Stimulated activated CD4-positive, alpha-beta T cell treated with anti-CD3 and anti-CD28 coated beads, Interleukin-2, amount 100 ng/mL, for 48 hours (primary cell): ENCODE results near the gene MPIG6B.
A peak's percentile ranks its signal among the peaks of the same experiment; 100 is the strongest.

ENCODE experiments used
- DNase-seq, 2 donors: peaks; one replicate each; pipeline ENCODE4 v3.0.0-alpha.2; 2020

MPIG6B gene

DNA sequence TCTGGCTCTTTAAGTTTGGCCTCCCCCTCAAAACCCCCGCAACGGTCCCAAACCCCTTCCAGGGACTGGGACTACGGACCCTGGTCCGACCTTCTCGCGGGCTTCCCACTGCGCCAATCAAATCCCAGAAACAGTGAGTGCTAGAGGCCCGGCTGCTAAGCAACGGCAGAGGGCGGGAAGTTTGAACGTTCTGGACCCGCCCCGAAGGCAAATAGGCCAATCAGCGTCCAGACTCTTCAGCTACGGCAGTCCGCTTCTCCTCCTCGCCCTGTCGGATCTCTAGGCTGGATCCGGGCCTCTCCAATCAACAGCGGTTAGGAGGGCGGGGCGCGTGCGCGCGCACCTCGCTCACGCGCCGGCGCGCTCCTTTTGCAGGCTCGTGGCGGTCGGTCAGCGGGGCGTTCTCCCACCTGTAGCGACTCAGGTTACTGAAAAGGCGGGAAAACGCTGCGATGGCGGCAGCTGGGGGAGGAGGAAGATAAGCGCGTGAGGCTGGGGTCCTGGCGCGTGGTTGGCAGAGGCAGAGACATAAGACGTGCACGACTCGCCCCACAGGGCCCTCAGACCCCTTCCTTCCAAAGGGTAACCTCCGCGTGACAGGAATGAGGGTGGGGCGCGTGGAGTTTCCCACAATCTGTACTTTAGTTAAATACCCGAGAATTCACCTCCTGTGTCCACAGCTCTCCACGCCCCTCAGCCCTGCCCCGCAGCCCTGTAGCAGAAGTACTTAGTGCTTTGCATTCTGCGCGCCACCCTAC, 16.6 kb downstream of the MPIG6B start, which contains the start of gene MSH5:
Gene MSH5, plus strand, starts transcription at position 367 of the 758 bp plus-strand sequence. CDS start 462 bp downstream, outside the sequence.
- DNase-seq, result peak; percentile 94

DNA sequence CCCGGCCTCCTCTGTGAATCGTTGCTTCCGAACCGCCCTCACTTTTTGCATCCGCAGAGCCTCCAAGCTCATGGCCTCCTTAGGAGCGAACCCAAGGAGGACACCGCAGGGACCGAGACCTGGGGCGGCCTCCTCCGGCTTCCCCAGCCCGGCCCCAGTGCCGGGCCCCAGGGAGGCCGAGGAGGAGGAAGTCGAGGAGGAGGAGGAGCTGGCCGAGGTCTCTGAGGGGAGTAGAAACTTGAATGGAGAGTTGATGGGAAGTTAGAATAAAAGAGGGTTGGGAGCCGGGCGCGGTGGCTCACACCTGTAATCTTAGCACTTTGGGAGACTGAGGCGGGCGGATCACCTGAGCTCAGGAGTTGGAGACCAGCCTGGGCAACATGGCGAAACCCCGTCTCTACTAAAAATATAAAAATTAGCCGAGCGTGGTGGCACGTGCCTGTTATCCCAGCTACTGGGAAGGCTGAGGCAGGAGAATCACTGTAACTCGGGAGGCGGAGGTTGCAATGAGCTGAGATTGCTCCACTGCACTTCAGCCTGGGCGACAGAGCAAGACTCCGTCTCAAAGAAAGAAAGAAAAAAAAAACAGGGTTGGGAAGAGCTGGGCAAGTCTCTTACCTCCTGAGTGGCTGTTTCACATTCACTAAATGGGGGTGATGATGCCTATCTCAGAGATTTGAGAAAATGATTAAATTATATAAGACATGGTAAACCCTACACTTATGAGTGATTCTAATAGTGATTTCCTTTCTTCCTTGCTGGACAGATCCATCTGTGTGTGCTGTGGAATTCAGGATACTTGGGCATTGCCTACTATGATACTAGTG, 17.4 kb downstream of the MPIG6B start:
- DNase-seq, result no peak

DNA sequence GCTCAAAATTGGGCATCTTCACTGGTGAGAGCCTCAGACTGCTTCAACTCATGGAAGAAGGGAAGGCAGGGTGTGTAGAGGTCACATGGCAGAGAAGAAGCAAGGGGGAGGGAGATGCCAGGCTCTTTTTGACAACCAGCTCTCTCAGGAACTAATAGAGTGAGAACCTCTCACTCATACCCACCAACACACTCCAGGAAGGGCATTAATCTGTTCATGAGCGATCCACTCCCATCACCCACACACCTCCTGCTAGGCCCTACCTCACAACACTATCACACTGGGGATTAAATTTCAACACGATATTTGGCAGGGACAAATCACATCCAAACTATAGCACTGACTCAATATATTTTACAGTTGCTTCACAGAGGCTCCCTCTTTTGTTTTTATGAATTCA, 18.6 kb downstream of the MPIG6B start:
- DNase-seq, result no peak

DNA sequence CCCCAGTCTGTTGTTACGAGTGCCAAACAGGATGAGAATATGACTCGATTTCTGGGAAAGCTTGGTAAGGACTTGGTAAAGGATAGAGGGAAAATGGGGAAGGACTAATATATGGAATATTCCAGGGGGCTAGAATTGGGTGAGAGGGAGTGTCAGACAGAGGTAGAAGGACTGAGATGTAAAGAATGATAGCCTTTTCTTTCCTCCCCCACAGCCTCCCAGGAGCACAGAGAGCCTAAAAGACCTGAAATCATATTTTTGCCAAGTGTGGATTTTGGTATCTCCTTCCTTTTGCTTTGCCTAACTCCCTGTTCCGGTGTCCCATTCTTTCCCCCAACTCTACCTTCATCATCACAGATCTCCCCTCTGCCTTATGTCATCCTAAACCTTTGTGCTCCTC, 19.7 kb downstream of the MPIG6B start:
- no peak for DNase-seq

DNA sequence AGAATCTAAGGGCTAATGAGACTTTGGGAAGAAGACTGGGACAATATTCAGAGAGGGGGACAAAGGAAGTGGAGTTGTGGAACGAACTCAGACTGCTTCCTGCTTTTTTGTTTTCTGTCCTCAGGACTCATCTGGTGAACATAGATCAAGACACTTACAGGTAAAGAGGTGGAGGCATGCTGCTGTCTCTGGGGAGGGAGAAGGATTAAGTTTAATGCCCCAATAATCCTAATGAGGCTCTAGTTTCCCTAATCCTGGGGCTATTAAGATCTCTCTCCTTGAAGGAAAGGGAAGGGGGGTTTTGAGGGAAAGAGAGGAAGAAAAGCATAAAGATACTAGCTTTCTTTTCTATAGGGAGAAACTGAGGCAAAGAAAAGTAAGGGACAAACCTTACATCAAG, 21.2 kb downstream of the MPIG6B start:
- no peak for DNase-seq

DNA sequence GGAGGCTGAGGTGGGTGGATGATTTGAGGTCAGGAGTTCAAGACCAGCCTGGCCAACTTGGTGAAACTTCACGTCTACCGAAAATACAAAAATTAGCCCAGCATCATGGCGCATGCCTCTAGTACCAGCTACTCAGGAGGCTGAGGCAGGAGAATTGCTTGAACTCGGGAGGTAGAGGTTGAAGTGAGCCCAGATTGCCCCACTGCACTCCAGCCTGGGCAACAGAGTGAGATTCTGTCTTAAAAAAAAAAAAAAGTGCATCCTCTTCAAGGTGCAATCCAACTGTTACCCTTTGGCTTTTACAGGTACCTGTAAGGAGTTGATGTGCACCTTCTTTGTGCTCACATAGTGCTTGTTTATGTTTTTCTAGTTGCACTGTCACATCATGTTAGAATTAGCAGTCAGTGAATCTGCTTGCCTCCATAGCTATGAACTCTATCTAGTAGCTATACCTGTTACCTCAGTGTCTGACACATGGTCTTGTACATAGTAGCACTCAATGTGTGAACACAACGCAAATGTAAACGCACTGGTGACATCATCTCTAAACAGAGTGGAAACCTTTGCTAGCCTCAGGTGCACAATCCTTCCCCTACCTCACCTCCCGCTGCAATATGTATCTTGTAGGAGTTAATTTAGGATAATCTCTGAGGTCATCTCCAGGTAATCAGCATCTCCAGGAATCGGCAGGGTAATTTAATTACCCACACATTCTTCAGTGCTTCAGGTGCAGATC, 26.3 kb downstream of the MPIG6B start:
- no peak for DNase-seq

DNA sequence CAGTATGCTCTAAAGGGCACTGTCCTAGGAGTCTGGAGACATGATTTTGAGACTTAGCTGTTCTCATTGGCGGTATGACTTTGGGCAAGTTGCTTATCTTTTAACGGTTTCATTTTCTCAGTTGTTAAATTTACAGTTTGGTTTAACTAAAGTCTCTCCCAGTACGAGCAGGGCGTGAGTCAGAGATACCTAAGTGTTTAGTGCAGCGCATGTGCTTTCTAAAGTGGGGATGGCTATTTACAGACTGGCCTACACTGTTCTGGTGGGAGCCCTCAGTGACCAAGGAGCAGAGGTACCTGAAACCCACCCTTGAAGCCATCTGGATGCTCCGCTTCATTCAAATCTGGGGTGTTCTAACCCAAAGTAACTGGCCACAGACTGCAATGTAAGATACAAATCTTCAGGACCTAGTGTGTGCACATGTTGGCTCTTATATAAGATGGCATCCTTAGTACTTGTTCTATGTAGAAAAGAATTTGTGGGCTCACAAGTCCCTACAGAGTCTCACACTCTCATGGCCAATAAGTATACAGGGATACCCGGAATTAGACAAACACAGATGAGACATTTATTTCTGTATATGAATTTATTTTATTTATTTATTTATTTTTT, 27.3 kb downstream of the MPIG6B start:
- DNase-seq, result no peak

DNA sequence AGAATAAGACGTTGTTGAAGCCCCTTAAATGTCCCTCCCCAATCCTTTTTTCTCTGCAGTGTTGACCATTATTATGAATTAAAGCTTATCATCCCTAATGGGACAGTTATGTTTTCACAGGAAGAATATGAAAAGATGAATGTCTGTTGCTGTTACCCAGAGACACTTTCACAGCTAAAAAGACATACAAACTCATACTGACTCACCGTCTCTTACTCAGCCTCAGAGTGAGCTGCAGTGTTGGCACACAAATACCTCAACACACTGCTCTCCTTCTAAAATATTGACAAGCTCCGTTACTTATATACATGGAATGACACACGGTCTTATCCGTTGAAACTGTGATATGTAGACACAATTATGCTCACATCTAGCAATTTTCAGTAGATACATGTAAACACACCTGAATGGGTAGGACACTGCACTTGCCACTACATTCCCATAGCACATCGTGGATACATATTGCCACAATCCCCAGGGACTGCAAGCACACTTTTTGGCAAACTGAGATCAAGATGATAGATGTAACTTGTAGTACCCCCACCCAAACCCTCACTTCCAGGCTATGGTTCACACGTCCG, 29.7 kb downstream of the MPIG6B start:
- no peak for DNase-seq

DNA sequence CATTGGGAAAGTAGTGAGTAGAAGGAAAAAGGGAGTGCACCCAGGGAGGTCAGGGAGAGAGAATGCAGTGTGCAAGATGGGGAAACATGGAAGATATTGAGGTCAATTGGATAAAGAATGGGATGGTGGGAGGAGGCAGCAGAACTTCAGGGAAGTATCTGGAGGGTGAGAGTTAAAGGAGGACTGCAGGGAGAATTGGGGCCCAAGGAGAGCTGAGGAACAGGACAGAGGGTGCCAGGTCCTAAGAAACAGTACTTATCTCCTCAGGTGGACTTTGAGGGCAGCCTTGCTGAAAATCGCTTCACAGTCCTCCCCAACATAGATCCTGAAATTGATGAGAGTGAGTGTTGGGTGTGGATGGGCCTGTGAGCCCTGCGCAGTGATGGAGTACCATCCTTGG, 35.1 kb downstream of the MPIG6B start:
- no peak for DNase-seq

DNA sequence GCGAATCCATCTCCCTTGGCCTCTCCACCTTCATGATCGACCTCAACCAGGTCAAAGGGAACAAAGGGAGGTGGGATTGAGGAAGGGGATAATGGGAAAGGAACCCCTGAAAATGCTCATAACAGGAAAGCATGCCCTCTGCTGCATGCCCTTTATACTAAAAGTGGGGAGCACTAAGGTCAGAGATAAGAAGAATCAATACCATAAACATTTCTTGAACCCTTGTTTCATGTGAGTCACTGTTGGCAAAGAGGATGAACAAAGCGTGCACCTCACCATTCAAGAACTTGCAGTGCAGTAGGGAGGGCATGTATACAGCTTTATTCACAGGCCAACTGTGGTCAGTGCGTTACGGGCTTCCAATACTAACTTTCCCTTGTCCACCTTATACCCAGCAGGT, 37.6 kb downstream of the MPIG6B start:
- DNase-seq, result no peak

DNA sequence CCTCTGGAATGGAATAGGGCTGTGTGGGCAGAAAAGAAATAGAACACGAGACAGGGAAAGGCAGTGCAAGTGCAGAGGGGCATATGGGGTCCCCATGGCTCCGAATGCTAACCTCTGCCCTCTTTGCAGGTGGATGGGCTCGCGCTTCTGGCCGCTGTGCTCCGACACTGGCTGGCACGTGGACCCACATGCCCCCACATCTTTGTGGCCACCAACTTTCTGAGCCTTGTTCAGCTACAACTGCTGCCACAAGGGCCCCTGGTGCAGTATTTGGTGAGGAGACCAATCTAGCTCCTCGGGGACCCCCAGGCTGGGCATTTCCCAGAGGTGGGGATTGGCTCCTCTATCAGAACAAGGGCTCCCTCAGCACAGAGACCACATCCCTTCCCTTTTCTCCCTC, 38.2 kb downstream of the MPIG6B start:
- no peak for DNase-seq

DNA sequence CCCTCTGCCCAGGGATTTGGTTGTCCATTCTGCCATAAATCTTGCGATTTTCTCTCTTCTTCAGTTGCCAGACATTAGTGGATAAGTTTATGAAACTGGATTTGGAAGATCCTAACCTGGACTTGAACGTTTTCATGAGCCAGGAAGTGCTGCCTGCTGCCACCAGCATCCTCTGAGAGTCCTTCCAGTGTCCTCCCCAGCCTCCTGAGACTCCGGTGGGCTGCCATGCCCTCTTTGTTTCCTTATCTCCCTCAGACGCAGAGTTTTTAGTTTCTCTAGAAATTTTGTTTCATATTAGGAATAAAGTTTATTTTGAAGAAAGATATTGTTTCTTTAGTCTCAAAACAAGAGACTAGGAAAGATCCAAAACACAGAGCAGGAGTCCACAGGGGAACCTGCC, 39.2 kb downstream of the MPIG6B start, which contains the start of gene SAPCD1:
Gene SAPCD1, plus strand, starts transcription at position 301 of the 400 bp plus-strand sequence. CDS start 399 bp downstream, outside the sequence.
- no peak for DNase-seq

DNA sequence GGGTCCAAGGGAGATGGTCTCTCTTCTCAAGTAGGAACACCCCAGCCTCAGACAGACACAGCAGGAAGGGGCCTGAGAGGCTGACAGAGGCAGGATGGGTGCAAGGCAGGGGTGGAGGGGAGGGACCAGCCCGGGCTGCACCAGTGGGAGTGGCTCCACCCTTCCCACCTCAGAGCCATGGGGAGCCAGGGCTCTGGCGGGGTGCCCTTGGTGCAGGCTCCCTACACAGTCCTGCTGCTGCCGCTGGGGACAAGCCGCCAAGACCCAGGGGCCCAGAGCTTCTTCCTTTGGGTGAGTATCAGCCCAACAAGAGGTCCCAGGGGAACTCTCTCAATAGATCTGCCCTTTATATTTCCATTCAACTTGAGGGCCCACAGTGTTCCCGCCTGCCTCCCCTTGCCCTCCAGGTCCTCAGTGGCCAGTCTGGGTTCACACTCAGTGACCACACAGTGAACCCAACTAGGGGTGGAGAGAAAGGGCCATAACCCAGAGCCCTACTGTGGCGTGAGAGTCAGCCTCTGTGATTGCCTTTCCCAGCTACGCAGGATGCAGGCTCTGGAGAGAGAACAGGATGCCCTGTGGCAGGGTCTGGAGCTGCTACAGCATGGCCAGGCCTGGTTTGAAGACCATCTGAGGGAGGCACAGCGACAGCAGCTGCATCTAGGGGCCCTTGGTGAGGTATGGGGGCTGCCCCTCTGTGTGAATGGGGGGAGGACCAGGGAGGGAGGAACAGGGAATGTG, 39.9 kb downstream of the MPIG6B start:
- no peak for DNase-seq

DNA sequence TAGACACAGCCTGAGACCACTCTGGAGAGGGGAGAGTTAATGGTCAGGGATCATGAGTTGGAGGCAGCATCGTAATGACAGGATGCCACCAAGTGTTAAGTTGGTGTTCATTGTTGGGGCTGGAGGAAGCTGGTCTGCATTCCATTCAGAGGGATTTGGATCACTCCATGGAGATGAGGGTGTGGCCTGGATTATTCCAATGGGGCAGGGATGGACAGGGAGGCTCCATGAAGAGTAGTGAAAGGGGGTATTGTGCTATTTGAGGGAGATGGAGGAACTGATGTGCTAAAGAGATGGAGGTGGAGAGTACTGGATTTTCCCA, 40.4 kb downstream of the MPIG6B start:
- no peak for DNase-seq

DNA sequence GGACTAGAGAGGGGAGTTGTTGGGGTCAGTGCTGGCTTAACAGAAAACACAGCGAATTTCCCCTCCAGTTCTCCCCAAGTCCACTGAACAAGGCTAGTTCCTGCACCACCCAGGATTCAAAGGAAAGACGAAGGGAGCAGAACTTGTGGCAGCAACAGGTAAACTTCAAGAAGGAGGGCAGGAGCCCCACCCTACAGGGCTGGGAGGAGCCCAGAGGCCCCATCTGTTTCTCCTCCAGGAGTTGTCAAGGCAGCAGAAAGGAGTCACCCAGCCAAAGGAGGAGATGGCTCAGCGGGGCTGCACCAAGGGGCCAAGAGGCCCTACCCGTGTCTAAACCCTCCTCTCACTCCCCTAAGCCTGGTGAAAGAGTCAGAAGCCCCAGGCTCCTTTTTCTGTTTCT, 41.0 kb downstream of the MPIG6B start:
- no peak for DNase-seq

DNA sequence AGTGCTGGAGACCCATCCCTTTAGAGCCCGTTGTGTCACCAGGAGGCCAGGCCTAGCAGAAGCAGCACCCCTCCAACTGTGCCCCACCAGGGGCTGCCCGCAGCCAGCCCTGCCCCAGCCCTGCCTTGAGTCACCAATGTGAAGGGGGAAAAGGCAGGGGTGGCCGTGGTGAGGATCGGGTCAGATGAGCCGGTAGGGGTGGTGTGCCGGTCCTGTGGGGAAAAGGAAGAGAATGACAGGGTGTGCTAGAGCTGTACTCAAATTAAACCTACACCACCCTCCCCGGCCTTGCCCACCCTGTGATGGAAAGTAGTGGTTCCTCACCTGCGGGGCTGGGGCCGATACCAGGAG, 42.4 kb downstream of the MPIG6B start:
- DNase-seq, result no peak

DNA sequence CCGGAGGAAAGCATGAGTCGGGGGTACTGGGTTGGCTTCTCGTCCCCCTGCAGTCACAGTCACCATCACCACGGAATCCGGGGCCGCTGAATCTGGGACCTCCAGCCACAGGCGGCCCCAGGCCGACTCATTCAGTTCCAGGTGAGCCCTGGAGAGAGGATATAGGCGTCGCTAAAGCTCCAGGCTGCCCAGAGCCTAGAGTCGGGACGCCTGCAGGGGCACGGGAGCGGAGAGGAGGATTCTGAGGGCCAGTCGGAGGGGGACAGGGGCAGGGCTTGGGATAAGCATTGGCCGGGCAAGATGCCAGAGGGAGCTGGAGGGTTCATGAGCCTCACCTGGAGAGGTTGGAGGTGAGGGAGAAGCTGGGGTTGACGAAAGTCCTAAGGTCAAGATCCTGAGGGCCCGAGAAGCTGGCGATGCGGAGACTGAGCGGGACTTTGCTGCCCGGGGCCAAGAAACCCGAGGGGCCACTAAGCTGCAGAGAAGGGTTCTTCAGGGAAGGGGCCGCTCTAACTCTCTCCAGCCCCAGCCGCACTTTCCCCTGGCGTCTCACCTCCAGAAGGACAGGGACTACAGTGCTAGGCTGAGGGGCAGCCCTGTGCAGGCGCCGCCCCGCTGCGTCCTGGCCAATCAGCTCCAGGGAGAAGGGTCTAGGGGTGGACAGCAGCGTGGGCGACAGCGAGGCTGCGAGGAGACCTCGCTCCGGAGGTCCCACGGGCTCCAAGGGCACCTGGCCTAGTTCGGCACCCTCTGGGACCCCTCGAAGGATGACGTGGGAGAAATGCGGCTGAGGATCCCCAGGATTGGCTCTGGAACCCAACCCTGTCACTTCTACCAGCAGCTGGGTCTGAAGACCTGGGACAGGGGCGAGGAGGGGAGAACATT, 43.0 kb downstream of the MPIG6B start:
- DNase-seq, result no peak

DNA sequence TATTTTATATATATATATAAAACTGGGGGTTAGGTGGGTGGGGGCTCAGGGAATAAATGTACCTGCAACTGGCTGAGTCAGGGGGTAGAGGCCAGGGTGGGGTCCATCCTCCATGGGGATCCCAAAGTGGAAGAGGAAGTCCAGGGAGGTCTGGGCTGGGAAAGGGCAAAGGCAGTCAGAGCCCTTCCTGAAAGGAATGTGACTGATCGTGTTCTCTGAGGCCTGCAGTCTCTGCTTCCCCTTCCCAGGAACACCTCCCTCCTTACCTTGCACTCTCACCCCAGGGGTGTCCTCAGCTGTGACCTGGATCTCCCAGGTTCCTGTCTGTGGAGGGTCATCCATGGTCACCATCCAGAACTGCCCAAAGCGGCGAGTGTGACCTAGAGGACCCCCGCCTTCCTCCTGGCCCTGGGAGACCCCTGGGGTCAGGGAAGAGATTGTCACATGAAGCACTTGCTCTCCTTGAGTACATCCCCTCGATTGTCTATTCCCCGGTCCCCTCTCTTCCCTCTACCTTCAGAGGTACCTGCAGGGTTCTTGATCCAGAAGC, 44.0 kb downstream of the MPIG6B start:
- no peak for DNase-seq

DNA sequence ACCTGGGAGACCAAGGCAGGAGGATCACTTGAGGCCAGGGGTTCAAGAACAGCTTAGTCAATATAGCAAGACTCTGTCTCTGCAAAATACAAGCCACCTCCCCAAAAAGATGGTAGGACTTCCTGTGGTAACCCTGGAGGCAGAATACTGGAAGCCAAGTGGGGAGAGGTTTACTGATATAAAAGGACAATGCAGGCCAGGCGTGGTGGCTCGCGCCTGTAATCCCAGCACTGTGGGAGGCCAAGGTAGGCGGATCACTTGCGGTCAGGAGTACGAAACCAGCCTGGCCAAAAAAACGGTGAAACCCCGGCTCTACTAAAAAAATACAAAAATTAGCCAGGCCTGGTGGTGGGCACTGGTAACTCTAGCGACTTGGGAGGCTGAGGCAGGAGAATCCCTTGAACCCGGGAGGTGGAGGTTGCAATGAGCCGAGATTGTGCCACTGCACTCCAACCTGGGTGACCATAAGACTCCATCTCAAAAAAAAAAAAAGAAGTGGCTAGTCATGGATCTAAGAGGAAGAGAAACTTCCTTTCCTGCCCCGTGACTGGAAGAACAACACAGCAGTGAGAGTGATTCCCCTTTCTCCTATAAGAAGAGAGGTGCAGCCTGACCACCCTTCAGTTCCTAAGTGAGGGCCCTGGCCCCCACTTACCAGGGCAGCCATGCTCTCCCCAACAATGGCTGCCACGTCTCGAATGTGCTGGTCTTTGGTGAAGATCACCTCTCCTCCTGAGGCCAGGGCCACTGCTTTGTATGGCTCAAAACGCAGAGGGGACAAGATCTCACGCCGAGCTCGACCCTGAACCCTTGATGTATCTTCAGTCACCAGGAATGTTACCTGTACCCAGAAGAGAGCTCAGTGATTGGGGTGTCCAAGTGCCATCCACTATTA, 45.4 kb downstream of the MPIG6B start:
- no peak for DNase-seq
